ENCODE results near the gene ETV3L. TPM values are rescaled to one million over a fixed set of nuclear protein-coding genes. Genes with fewer than 3 reads are reported as not detected.
"Not testable (repeated sequence)": the region's sequence is repeated elsewhere in the genome, so short reads cannot be mapped to it uniquely, and the experiment has no call there.

The ETV3L gene
- total RNA-seq, 1 donor from 2014 or later = not detected

DNA sequence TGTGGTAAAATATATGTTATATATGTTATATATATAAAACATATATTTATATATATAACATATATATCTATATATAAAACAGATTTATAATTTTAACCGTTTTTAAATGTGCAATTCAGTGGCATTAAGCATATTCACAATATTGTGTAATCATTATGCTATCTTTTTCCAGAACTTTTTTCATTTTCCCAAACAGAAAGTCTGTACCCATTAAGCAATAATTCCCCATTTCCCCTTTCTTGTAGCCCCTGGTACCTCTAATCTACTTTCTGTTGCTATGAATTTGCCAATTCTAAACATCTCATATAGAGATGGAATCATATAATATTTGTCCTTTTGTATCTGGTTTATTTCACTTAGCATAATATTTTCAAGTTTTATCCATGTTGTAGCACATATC, 43.3 kb downstream of the ETV3L start:
- no peak for DNase-seq (ENCODE audit: low read depth)
- no peak overlapping the region for H3K4me3 ChIP-seq (ENCODE audit: low read depth, low read length)
- TF ChIP-seq, protein P1, sequence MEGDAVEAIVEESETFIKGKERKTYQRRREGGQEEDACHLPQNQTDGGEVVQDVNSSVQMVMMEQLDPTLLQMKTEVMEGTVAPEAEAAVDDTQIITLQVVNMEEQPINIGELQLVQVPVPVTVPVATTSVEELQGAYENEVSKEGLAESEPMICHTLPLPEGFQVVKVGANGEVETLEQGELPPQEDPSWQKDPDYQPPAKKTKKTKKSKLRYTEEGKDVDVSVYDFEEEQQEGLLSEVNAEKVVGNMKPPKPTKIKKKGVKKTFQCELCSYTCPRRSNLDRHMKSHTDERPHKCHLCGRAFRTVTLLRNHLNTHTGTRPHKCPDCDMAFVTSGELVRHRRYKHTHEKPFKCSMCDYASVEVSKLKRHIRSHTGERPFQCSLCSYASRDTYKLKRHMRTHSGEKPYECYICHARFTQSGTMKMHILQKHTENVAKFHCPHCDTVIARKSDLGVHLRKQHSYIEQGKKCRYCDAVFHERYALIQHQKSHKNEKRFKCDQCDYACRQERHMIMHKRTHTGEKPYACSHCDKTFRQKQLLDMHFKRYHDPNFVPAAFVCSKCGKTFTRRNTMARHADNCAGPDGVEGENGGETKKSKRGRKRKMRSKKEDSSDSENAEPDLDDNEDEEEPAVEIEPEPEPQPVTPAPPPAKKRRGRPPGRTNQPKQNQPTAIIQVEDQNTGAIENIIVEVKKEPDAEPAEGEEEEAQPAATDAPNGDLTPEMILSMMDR (conservative IDR thresholded peaks at IDR 0.05; ENCODE audit: low read depth, low read length) = no peak

DNA sequence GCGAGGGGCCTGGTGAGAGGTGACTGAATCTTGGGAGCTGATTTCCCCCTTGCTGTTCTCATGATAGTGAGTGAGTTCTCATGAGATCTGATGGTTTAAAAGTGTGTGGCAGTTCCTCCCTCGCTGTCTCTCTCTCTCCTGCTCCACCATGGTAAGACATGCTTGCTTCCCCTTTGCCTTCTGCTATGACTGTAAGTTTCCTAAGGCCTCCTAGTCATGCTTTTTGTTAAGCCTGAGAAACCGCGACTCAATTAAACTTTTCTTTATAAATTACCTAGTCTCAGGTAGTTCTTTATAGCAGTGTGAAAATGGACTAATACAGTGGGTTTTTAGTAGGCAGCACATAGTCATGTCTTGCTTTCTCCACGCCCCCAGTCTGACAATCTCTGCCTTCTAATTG, 43.9 kb downstream of the ETV3L start:
- DNase-seq (ENCODE audit: low read depth); H3K4me3 ChIP-seq (ENCODE audit: low read depth, low read length): not testable (repeated sequence)

- no peak for DNase-seq (ENCODE audit: low read depth)
- TF ChIP-seq, protein P1 (conservative IDR thresholded peaks at IDR 0.05; ENCODE audit: low read depth, low read length) = no peak
- no peak overlapping the region for H3K4me3 ChIP-seq (ENCODE audit: low read depth, low read length)
These were observed 48.8 kb downstream of the ETV3L start for GRCh38 chr1:157050836-157051235.

GRCh38 chr1:157047062-157047410, 52.6 kb downstream of the ETV3L start:
- no peak overlapping the region for H3K4me3 ChIP-seq (ENCODE audit: low read depth, low read length)
- TF ChIP-seq, protein P1 (conservative IDR thresholded peaks at IDR 0.05; ENCODE audit: low read depth, low read length) = no peak
- DNase-seq (ENCODE audit: low read depth) = no peak

GRCh38 chr1:157045250-157046218, 54.1 kb downstream of the ETV3L start, which contains the start of gene ARHGEF11:
TSS of gene ARHGEF11 (minus strand) at chr1:157045742. CDS start at chr1:157044330, 1,412 bp downstream.
- peak within 1 kb of the TSS; percentile 83 for H3K4me3 ChIP-seq (ENCODE audit: low read depth, low read length)
- TF ChIP-seq, protein P1 (conservative IDR thresholded peaks at IDR 0.05; ENCODE audit: low read depth, low read length) = no peak
- DNase-seq (ENCODE audit: low read depth) = no peak

- H3K4me3 ChIP-seq (ENCODE audit: low read depth, low read length) = peak overlapping the region; percentile 83
- TF ChIP-seq, protein P1 (conservative IDR thresholded peaks at IDR 0.05; ENCODE audit: low read depth, low read length) = no peak
- no peak for DNase-seq (ENCODE audit: low read depth)
These were observed 55.3 kb downstream of the ETV3L start for GRCh38 chr1:157044326-157044725.

DNA sequence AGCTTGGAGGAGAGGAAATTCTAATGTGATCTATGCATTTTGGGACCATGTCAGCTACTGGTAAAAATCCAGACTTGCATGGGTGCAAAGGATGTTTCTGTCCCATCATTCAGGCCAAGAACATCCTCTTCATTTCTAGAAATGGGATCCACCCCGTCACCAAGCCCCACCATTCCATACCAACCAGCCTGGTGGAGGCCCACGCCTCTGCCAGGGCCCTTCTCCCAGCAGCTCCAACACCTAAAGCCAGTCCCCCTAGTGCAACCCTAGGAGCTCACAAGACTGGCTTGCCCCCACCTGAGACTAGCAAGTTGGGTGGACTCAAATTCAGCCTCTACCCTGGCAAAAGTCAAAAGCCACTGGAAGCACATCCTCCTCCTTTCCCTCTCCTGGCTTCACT, 55.9 kb downstream of the ETV3L start:
- TF ChIP-seq, protein P1 (conservative IDR thresholded peaks at IDR 0.05; ENCODE audit: low read depth, low read length) = no peak
- no peak for DNase-seq (ENCODE audit: low read depth)
- H3K4me3 ChIP-seq (ENCODE audit: low read depth, low read length) = peak overlapping the region; percentile 83
